GM12878 (cell line): ENCODE measurements around the gene NCKAP5. TPM values are rescaled to one million over a fixed set of nuclear protein-coding genes. Genes with fewer than 3 reads are reported as not detected.

Experiments used
- ATF7 ChIP-seq: fragments of 450-650 bp; IDR thresholded peaks from 2 replicates; pipeline ENCODE4 v1.6.1; 2016; ENCODE audit warnings: low read depth, mild to moderate bottlenecking
- BCL11A ChIP-seq: IDR thresholded peaks from 2 replicates; pipeline ENCODE4 v1.6.1; 2011; ENCODE audit warnings: low read depth, low read length
- BRCA1 ChIP-seq: IDR thresholded peaks from 2 replicates; pipeline ENCODE4 v1.6.1; 2011; ENCODE audit warnings: low read depth, low read length, improper control_type of control experiment
- GATAD2B ChIP-seq: fragments of 450-650 bp; conservative IDR thresholded peaks from 2 replicates; pipeline ENCODE4 v1.6.1; 2017; ENCODE audit warnings: low read depth, mild to moderate bottlenecking, moderate library complexity
- HCFC1 ChIP-seq: fragments of 150-350 bp; IDR thresholded peaks from 2 replicates; pipeline ENCODE4 v1.6.1; 2014; ENCODE audit warnings: low read length
- LARP7 ChIP-seq: fragments of 450-650 bp; IDR thresholded peaks from 2 replicates; pipeline ENCODE4 v1.6.1; 2017; ENCODE audit warnings: mild to moderate bottlenecking
- MTA3 ChIP-seq: IDR thresholded peaks from 2 replicates; pipeline ENCODE4 v1.6.1; 2012; ENCODE audit warnings: low read length, inconsistent platforms, borderline replicate concordance
- NFIC ChIP-seq: IDR thresholded peaks from 2 replicates; pipeline ENCODE4 v1.6.1; 2012; ENCODE audit warnings: low read depth, mild to moderate bottlenecking, inconsistent platforms, low read length, moderate library complexity
- NKRF ChIP-seq: fragments of 450-650 bp; conservative IDR thresholded peaks from 2 replicates; pipeline ENCODE4 v1.6.1; 2017; ENCODE audit warnings: mild to moderate bottlenecking, moderate library complexity
- NRF1 ChIP-seq: conservative IDR thresholded peaks from 2 replicates; pipeline ENCODE4 v1.6.1; 2011; ENCODE audit warnings: mild to moderate bottlenecking, low read depth, low read length, improper control_type of control experiment
- RAD21 ChIP-seq: IDR thresholded peaks from 2 replicates; pipeline ENCODE4 v1.6.1; 2011; ENCODE audit warnings: mild to moderate bottlenecking, low read depth, low read length, moderate library complexity; ENCODE audit not compliant: insufficient read depth
- RB1 ChIP-seq: fragments of 450-650 bp; formaldehyde crosslinking; IDR thresholded peaks from 2 replicates; pipeline ENCODE4 v1.6.1; 2017; ENCODE audit warnings: mild to moderate bottlenecking, borderline replicate concordance
- RCOR1 ChIP-seq: conservative IDR thresholded peaks from 2 replicates; pipeline ENCODE4 v1.6.1; 2012; ENCODE audit warnings: low read depth, low read length, improper control_type of control experiment
- RELA ChIP-seq: fragments of 450-650 bp; IDR thresholded peaks from 2 replicates; pipeline ENCODE4 v1.8.0; 2014; ENCODE audit warnings: borderline replicate concordance; ENCODE audit not compliant: partially characterized antibody
- RFX5 ChIP-seq: IDR thresholded peaks from 2 replicates; pipeline ENCODE4 v1.6.1; 2011; ENCODE audit warnings: low read depth, low read length, improper control_type of control experiment
- SMAD5 ChIP-seq: IDR thresholded peaks from 2 replicates; pipeline ENCODE4 v1.6.1; 2016; ENCODE audit warnings: antibody characterized with exemption, low read depth
- STAT3 ChIP-seq: IDR thresholded peaks from 2 replicates; pipeline ENCODE4 v1.6.1; 2011; ENCODE audit warnings: low read depth, low read length, improper control_type of control experiment
- TBL1XR1 ChIP-seq: IDR thresholded peaks from 2 replicates; pipeline ENCODE4 v1.6.1; 2012; ENCODE audit warnings: low read depth, low read length, improper control_type of control experiment
- YBX1 ChIP-seq: fragments of 450-650 bp; IDR thresholded peaks from 2 replicates; pipeline ENCODE4 v1.6.1; 2016; ENCODE audit warnings: antibody characterized with exemption
- polyA plus RNA-seq, 11 experiments: library from polyadenylated mRNA; depleted of rRNA in 4 of 11; unstranded in 6 of 11; stranded (reverse) in 5 of 11; fragments of >200 nt; fragmentation: Nextera tagmentation in 4 of 11; fragmentation: Illumina TruSeq in 1 of 11; extraction: Ambion mirVana in 4 of 11; extraction: Trizol in 1 of 11; gene quantifications; 1 replicate in 1 of 11; 2 replicates in 10 of 11; pipeline versions ENCODE4 v1.2.1 to v1.2.3, GENCODE V29; 2011 to 2016; ENCODE audit warnings: inconsistent platforms in 2 of 11, missing spikeins in 2 of 11, low read depth in 1 of 11
- total RNA-seq, 4 experiments: library from RNA; depleted of rRNA in 3 of 4; stranded (reverse); fragments of >200 nt in 3 of 4; fragmentation: Illumina TruSeq in 1 of 4; extraction: Trizol in 1 of 4; gene quantifications; 2 replicates each; pipeline versions ENCODE4 v1.2.1 to v1.2.3, GENCODE V29; 2013 to 2021
- TF ChIP-seq, protein P1 (sequence below): fragments of 450-650 bp; formaldehyde crosslinking; IDR thresholded peaks from 2 replicates; pipeline ENCODE4 v1.4.0; 2022; ENCODE audit warnings: mild to moderate bottlenecking, moderate library complexity
- TF ChIP-seq, protein P2 (sequence below): fragments of 450-650 bp; IDR thresholded peaks from 2 replicates; pipeline ENCODE4 v1.6.1; 2017; ENCODE audit warnings: antibody characterized with exemption, mild to moderate bottlenecking, moderate library complexity

NCKAP5 gene
- total and polyA plus RNA-seq, 10 of the 15 experiments (the other 5 are each of a cell fraction or from before 2014, with no cell fraction given) = 0.06 to 0.44 (median 0.16) TPM

DNA sequence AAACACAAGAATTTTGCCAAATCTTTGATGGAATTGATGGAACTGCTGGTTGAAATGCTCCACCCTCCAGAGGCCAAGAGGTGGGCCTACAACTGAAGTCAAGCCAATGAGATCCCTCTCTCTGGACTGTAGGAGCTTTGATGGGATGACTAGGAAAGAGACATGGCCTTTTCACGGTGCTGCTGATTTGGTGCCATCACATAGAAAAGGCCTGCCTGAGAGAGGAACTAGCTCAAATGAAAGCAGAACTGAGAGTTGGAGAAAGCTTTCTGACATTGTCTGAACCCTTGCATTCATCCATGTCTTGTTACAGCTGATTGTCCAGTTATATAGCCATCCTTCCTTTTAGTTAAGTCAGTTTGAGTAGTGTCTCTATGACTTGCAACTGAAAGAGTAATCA lies 614.5 kb downstream of the NCKAP5 start (continued):
- TF ChIP-seq, protein P1, sequence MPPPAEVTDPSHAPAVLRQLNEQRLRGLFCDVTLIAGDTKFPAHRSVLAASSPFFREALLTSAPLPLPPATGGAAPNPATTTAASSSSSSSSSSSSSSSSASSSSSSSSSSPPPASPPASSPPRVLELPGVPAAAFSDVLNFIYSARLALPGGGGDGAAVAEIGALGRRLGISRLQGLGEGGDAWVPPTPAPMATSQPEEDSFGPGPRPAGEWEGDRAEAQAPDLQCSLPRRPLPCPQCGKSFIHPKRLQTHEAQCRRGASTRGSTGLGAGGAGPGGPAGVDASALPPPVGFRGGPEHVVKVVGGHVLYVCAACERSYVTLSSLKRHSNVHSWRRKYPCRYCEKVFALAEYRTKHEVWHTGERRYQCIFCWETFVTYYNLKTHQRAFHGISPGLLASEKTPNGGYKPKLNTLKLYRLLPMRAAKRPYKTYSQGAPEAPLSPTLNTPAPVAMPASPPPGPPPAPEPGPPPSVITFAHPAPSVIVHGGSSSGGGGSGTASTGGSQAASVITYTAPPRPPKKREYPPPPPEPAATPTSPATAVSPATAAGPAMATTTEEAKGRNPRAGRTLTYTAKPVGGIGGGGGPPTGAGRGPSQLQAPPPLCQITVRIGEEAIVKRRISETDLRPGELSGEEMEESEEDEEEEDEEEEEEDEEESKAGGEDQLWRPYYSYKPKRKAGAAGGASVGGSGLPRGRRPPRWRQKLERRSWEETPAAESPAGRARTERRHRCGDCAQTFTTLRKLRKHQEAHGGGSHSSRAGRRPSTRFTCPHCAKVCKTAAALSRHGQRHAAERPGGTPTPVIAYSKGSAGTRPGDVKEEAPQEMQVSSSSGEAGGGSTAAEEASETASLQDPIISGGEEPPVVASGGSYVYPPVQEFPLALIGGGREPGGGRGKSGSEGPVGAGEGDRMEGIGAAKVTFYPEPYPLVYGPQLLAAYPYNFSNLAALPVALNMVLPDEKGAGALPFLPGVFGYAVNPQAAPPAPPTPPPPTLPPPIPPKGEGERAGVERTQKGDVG (CRISPR knock-in tag) = no peak
- TF ChIP-seq BCL11A (peak; percentile 64; the same call in 1 of the 2 replicates), BRCA1 (no peak), HCFC1 (no peak), ATF7 (no peak), RCOR1 (no peak), STAT3 (no peak), RFX5 (no peak), NRF1 (no peak), RB1 (no peak), RAD21 (no peak), TBL1XR1 (no peak), NFIC (no peak; the same call in 1 of the 2 replicates), NKRF (0 out of 2 replicates have a peak, but pooled peaks have one; percentile 38), SMAD5 (no peak), RELA (no peak), LARP7 (no peak), MTA3 (no peak), GATAD2B (no peak; the same call in 1 of the 2 replicates), YBX1 (no peak)
- TF ChIP-seq, protein P2, sequence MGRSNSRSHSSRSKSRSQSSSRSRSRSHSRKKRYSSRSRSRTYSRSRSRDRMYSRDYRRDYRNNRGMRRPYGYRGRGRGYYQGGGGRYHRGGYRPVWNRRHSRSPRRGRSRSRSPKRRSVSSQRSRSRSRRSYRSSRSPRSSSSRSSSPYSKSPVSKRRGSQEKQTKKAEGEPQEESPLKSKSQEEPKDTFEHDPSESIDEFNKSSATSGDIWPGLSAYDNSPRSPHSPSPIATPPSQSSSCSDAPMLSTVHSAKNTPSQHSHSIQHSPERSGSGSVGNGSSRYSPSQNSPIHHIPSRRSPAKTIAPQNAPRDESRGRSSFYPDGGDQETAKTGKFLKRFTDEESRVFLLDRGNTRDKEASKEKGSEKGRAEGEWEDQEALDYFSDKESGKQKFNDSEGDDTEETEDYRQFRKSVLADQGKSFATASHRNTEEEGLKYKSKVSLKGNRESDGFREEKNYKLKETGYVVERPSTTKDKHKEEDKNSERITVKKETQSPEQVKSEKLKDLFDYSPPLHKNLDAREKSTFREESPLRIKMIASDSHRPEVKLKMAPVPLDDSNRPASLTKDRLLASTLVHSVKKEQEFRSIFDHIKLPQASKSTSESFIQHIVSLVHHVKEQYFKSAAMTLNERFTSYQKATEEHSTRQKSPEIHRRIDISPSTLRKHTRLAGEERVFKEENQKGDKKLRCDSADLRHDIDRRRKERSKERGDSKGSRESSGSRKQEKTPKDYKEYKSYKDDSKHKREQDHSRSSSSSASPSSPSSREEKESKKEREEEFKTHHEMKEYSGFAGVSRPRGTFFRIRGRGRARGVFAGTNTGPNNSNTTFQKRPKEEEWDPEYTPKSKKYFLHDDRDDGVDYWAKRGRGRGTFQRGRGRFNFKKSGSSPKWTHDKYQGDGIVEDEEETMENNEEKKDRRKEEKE = no peak
